GM19043 (cell line): ENCODE measurements around the gene DTNB.
"Not testable (repeated sequence)": the region's sequence is repeated elsewhere in the genome, so short reads cannot be mapped to it uniquely, and the experiment has no call there.

Experiments
- ATAC-seq: cut with Tn5 transposase; IDR thresholded peaks from one replicate; pipeline ENCODE4 v1.9.1; 2021; ENCODE audit warnings: low read depth; ENCODE audit not compliant: unreplicated experiment

Gene DTNB

GRCh38 chr2:25673300-25674076, at the start of gene DTNB:
Gene DTNB (minus strand): TSS chr2:25673577. CDS start chr2:25652660, 20,917 bp downstream.
- peak; percentile 67 for ATAC-seq

GRCh38 chr2:25722224-25722623, 48.8 kb upstream of the DTNB start:
- ATAC-seq: no peak

- no peak for ATAC-seq
Measured at GRCh38 chr2:25720575-25720974, 47.2 kb upstream of the DTNB start.

GRCh38 chr2:25714740-25715139, 41.4 kb upstream of the DTNB start:
- ATAC-seq: no peak

- ATAC-seq: no peak
Measured at GRCh38 chr2:25712455-25712854, 39.1 kb upstream of the DTNB start.

GRCh38 chr2:25711675-25712354, 38.4 kb upstream of the DTNB start:
- ATAC-seq: no peak

GRCh38 chr2:25710750-25711149, 37.4 kb upstream of the DTNB start:
- ATAC-seq: no peak

- ATAC-seq: no peak
Measured at GRCh38 chr2:25709349-25709748, 36.0 kb upstream of the DTNB start.

- no peak for ATAC-seq
Measured at GRCh38 chr2:25707927-25708590, 34.7 kb upstream of the DTNB start.

GRCh38 chr2:25705575-25705974, 32.2 kb upstream of the DTNB start:
- not testable (repeated sequence) for ATAC-seq

GRCh38 chr2:25701801-25702200, 28.4 kb upstream of the DTNB start:
- ATAC-seq: no peak

- ATAC-seq: no peak
Measured at GRCh38 chr2:25700221-25700660, 26.9 kb upstream of the DTNB start.

GRCh38 chr2:25699216-25699615, 25.8 kb upstream of the DTNB start:
- ATAC-seq: no peak

GRCh38 chr2:25698752-25699151, 25.4 kb upstream of the DTNB start:
- no peak for ATAC-seq

GRCh38 chr2:25697559-25698341, 24.4 kb upstream of the DTNB start:
- ATAC-seq: no peak

- ATAC-seq: no peak
Measured at GRCh38 chr2:25692737-25693445, 19.5 kb upstream of the DTNB start.

- ATAC-seq: no peak
Measured at GRCh38 chr2:25692143-25692542, 18.8 kb upstream of the DTNB start.

GRCh38 chr2:25690058-25690457, 16.7 kb upstream of the DTNB start:
- ATAC-seq: no peak

- ATAC-seq: no peak
Measured at GRCh38 chr2:25688236-25688635, 14.9 kb upstream of the DTNB start.

GRCh38 chr2:25685741-25686140, 12.4 kb upstream of the DTNB start:
- ATAC-seq: no peak
